Cardiac muscle cell (in vitro differentiated cells and primary cell): ENCODE results near the gene CHST7. TPM values are rescaled to one million over a fixed set of nuclear protein-coding genes. Genes with fewer than 3 reads are reported as not detected.
A peak's percentile ranks its signal among the peaks of the same experiment; 100 is the strongest.

ENCODE experiments used
- DNase-seq, 2 donors: peaks; one replicate each; pipeline versions ENCODE4 v3.0.0 to v3.0.0-alpha.2; 2010 to 2017; ENCODE audit warnings: low read depth in 1 of 2, low spot score in 1 of 2
- H3K27ac ChIP-seq: fragments of 200-600 bp; sonication (generic); 2 replicates; pipeline ENCODE4 v1.5.1; 2016
- H3K27me3 ChIP-seq: fragments of 200-600 bp; sonication (generic); 2 replicates; pipeline ENCODE4 v1.6.0; 2016; ENCODE audit warnings: control low read depth
- H3K36me3 ChIP-seq: fragments of 200-600 bp; sonication (generic); 2 replicates; pipeline ENCODE4 v1.5.1; 2016; ENCODE audit warnings: control low read depth
- H3K4me1 ChIP-seq: fragments of 200-600 bp; sonication (generic); 2 replicates; pipeline ENCODE4 v1.8.1; 2017; ENCODE audit warnings: low read depth, mild to moderate bottlenecking, mixed run types
- H3K4me3 ChIP-seq: fragments of 200-600 bp; sonication (generic); 2 replicates; pipeline ENCODE4 v1.5.1; 2016; ENCODE audit warnings: mild to moderate bottlenecking
- H3K9me3 ChIP-seq: fragments of 200-600 bp; sonication (generic); 2 replicates; pipeline ENCODE4 v1.5.1; 2017; ENCODE audit warnings: low read depth, mild to moderate bottlenecking, control low read depth
- CTCF ChIP-seq: IDR thresholded peaks from 2 replicates; pipeline ENCODE4 v1.5.1; 2012; ENCODE audit warnings: low read depth, mild to moderate bottlenecking, low read length
- polyA plus RNA-seq: library from polyadenylated mRNA; unstranded; fragments of >200 nt; fragmentation: Nextera tagmentation; extraction: Ambion mirVana; gene quantifications from 2 replicates; pipeline ENCODE4 v1.2.1, GENCODE V29; 2016
- total RNA-seq: library from RNA; depleted of rRNA; stranded (reverse); fragments of >200 nt; gene quantifications from 2 replicates; pipeline ENCODE4 v1.2.3, GENCODE V29; 2016

Gene CHST7
- total and polyA plus RNA-seq, 2 experiments from 2014 or later: 5.6 to 6.6 TPM

DNA sequence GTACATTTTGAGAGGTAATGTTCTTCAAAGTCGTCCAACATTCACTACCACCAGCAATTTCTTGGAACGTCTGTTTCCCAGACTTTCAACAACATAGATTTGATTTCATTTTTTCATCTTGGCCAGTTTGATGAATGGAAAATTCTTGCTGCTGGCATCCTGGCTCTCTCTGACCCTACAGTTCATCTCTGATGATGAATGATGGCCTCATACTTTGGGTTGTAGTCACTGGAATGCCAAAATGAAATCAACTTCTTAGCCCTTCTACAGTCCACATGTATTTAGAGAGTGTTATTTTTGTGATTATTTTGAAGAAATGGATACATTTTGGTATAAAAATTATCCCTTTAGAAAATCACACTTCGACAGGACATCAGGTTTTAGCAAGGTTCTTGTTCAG lies 8.8 kb downstream of the CHST7 start:
- Histone ChIP-seq H3K27me3 (no peaks in the 10 kb centered on the region), H3K4me3 (no peak overlapping the region), H3K4me1 (no peaks in the 10 kb centered on the region), H3K36me3 (no peaks in the 10 kb centered on the region), H3K27ac (no peak overlapping the region), H3K9me3 (no peaks in the 10 kb centered on the region)
- DNase-seq: peak in 1 of 2 donors; percentile 49
- TF ChIP-seq CTCF: no peak

- Histone ChIP-seq H3K27me3 (no peaks in the 10 kb centered on the region), H3K36me3 (no peaks in the 10 kb centered on the region), H3K9me3 (no peaks in the 10 kb centered on the region), H3K27ac (no peak overlapping the region), H3K4me3 (no peak overlapping the region), H3K4me1 (no peaks in the 10 kb centered on the region)
- no peak for TF ChIP-seq CTCF
- peak in 1 of 2 donors; percentile 81 for DNase-seq
Measured at GRCh38 chrX:46582966-46583365, 9.4 kb downstream of the CHST7 start.

GRCh38 chrX:46584736-46585135 lies 11.2 kb downstream of the CHST7 start:
- no peak for TF ChIP-seq CTCF
- Histone ChIP-seq H3K27ac (no peak overlapping the region), H3K27me3 (no peaks in the 10 kb centered on the region), H3K36me3 (no peaks in the 10 kb centered on the region), H3K4me1 (no peaks in the 10 kb centered on the region), H3K9me3 (no peaks in the 10 kb centered on the region), H3K4me3 (no peak overlapping the region)
- no peak for DNase-seq

DNA sequence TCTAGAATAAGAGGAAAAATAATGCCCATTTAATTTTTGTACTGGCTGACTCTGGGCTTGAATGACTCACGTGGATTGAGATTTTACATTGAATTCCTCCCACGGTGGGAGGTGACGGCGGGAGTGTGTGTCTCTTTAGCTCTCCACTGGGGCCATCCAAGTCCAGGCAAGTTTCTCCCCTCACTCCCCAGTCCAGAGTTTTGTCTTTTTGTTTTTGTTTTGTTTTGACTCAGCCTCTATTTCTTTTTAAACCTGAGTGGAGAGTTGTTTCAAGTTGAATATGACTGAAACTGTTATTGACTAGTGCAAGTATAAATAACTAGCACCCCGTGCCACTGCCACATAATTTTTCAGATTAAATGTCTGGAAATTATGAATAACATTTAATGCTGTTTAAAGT lies 13.6 kb downstream of the CHST7 start:
- H3K27me3 ChIP-seq: no peaks in the 10 kb centered on the region
- H3K9me3 ChIP-seq: no peaks in the 10 kb centered on the region
- H3K27ac ChIP-seq: no peak overlapping the region
- no peaks in the 10 kb centered on the region for H3K36me3 ChIP-seq
- peak in 1 of 2 donors; percentile 71 for DNase-seq
- TF ChIP-seq CTCF: no peak
- no peaks in the 10 kb centered on the region for H3K4me1 ChIP-seq
- H3K4me3 ChIP-seq: no peak overlapping the region

GRCh38 chrX:46587753-46588171 lies 14.2 kb downstream of the CHST7 start:
- Histone ChIP-seq H3K27me3 (no peaks in the 10 kb centered on the region), H3K9me3 (no peaks in the 10 kb centered on the region), H3K27ac (no peak overlapping the region), H3K4me1 (no peaks in the 10 kb centered on the region), H3K4me3 (no peak overlapping the region), H3K36me3 (no peaks in the 10 kb centered on the region)
- DNase-seq: peak in 1 of 2 donors; percentile 58
- TF ChIP-seq CTCF: no peak

GRCh38 chrX:46588263-46588662 lies 14.7 kb downstream of the CHST7 start:
- Histone ChIP-seq H3K9me3 (no peaks in the 10 kb centered on the region), H3K27ac (no peak overlapping the region), H3K27me3 (no peaks in the 10 kb centered on the region), H3K4me3 (no peak overlapping the region), H3K4me1 (no peaks in the 10 kb centered on the region), H3K36me3 (no peaks in the 10 kb centered on the region)
- no peak for TF ChIP-seq CTCF
- peak in 1 of 2 donors; percentile 86 for DNase-seq
